Measurements from ENCODE around the gene QSOX2. TPM values are rescaled to one million over a fixed set of nuclear protein-coding genes. Genes with fewer than 3 reads are reported as not detected.
A peak's percentile ranks its signal among the peaks of the same experiment; 100 is the strongest.

The QSOX2 gene
- total RNA-seq, 1 donor from 2014 or later, result 3.7 TPM

GRCh38 chr9:136289651-136290507 is 44.3 kb upstream of the QSOX2 start:
- peaks cover 45 to 59% (median 57%) of the 10 kb centered on the region in 3 donors for H3K27me3 ChIP-seq (ENCODE audit: control insufficient read depth in 3 of 3, insufficient read depth in 3 of 3, low read length in 3 of 3)
- H3K9ac ChIP-seq (ENCODE audit: low read depth in 1 of 3, low read length in 3 of 3), result no peak overlapping the region
- H3K4me1 ChIP-seq (ENCODE audit: control insufficient read depth in 3 of 3, insufficient read depth in 3 of 3, low read length in 3 of 3), result peaks cover 0 to 5% (median 0%) of the 10 kb centered on the region in 3 donors
- H3K27ac ChIP-seq (ENCODE audit: low read depth, low read length), result no peak overlapping the region
- no peaks in the 10 kb centered on the region for H3K9me3 ChIP-seq (ENCODE audit: control insufficient read depth in 3 of 3, low read length in 3 of 3)
- no peaks in the 10 kb centered on the region for H3K36me3 ChIP-seq (ENCODE audit: control insufficient read depth in 3 of 3, insufficient read depth in 3 of 3, low read length in 3 of 3)
- H3K4me3 ChIP-seq (ENCODE audit: low read length in 3 of 3), result no peak overlapping the region

GRCh38 chr9:136287960-136288753 is 42.5 kb upstream of the QSOX2 start:
- Histone ChIP-seq H3K36me3 (ENCODE audit: control insufficient read depth in 3 of 3, insufficient read depth in 3 of 3, low read length in 3 of 3) (no peaks in the 10 kb centered on the region), H3K27me3 (ENCODE audit: control insufficient read depth in 3 of 3, insufficient read depth in 3 of 3, low read length in 3 of 3) (peaks cover 46 to 60% (median 58%) of the 10 kb centered on the region in 3 donors), H3K27ac (ENCODE audit: low read depth, low read length) (no peak overlapping the region), H3K4me1 (ENCODE audit: control insufficient read depth in 3 of 3, insufficient read depth in 3 of 3, low read length in 3 of 3) (peaks cover 4 to 11% (median 5%) of the 10 kb centered on the region in 3 donors), H3K4me3 (ENCODE audit: low read length in 3 of 3) (no peak overlapping the region), H3K9ac (ENCODE audit: low read depth in 1 of 3, low read length in 3 of 3) (no peak overlapping the region), H3K9me3 (ENCODE audit: control insufficient read depth in 3 of 3, low read length in 3 of 3) (no peaks in the 10 kb centered on the region)

GRCh38 chr9:136286987-136287379 is 41.4 kb upstream of the QSOX2 start:
- Histone ChIP-seq H3K36me3 (ENCODE audit: control insufficient read depth in 3 of 3, insufficient read depth in 3 of 3, low read length in 3 of 3) (no peaks in the 10 kb centered on the region), H3K9ac (ENCODE audit: low read depth in 1 of 3, low read length in 3 of 3) (no peak overlapping the region), H3K4me1 (ENCODE audit: control insufficient read depth in 3 of 3, insufficient read depth in 3 of 3, low read length in 3 of 3) (peaks cover 5 to 6% (median 6%) of the 10 kb centered on the region in 3 donors), H3K4me3 (ENCODE audit: low read length in 3 of 3) (no peak overlapping the region), H3K27me3 (ENCODE audit: control insufficient read depth in 3 of 3, insufficient read depth in 3 of 3, low read length in 3 of 3) (peaks cover 40 to 59% (median 56%) of the 10 kb centered on the region in 3 donors), H3K27ac (ENCODE audit: low read depth, low read length) (no peak overlapping the region), H3K9me3 (ENCODE audit: control insufficient read depth in 3 of 3, low read length in 3 of 3) (no peaks in the 10 kb centered on the region)

GRCh38 chr9:136286359-136286986 is 40.9 kb upstream of the QSOX2 start:
- Histone ChIP-seq H3K4me1 (ENCODE audit: control insufficient read depth in 3 of 3, insufficient read depth in 3 of 3, low read length in 3 of 3) (peaks cover 5 to 6% (median 6%) of the 10 kb centered on the region in 3 donors), H3K9ac (ENCODE audit: low read depth in 1 of 3, low read length in 3 of 3) (no peak overlapping the region)

GRCh38 chr9:136285501-136286358 is 40.1 kb upstream of the QSOX2 start:
- H3K4me3 ChIP-seq (ENCODE audit: low read length in 3 of 3), result no peak overlapping the region
- peaks cover 29 to 56% (median 55%) of the 10 kb centered on the region in 3 donors for H3K27me3 ChIP-seq (ENCODE audit: control insufficient read depth in 3 of 3, insufficient read depth in 3 of 3, low read length in 3 of 3)
- no peak overlapping the region for H3K27ac ChIP-seq (ENCODE audit: low read depth, low read length)
- no peaks in the 10 kb centered on the region for H3K9me3 ChIP-seq (ENCODE audit: control insufficient read depth in 3 of 3, low read length in 3 of 3)
- H3K36me3 ChIP-seq (ENCODE audit: control insufficient read depth in 3 of 3, insufficient read depth in 3 of 3, low read length in 3 of 3), result no peaks in the 10 kb centered on the region
- H3K4me1 ChIP-seq (ENCODE audit: control insufficient read depth in 3 of 3, insufficient read depth in 3 of 3, low read length in 3 of 3), result peaks cover 5 to 6% (median 6%) of the 10 kb centered on the region in 3 donors
- no peak overlapping the region for H3K9ac ChIP-seq (ENCODE audit: low read depth in 1 of 3, low read length in 3 of 3)

More at GRCh38 chr9:136286359-136286986, 40.9 kb upstream of the QSOX2 start:
- H3K9me3 ChIP-seq (ENCODE audit: control insufficient read depth in 3 of 3, low read length in 3 of 3), result no peaks in the 10 kb centered on the region
- no peak overlapping the region for H3K4me3 ChIP-seq (ENCODE audit: low read length in 3 of 3)
- H3K27ac ChIP-seq (ENCODE audit: low read depth, low read length), result no peak overlapping the region
- peaks cover 34 to 64% (median 55%) of the 10 kb centered on the region in 3 donors for H3K27me3 ChIP-seq (ENCODE audit: control insufficient read depth in 3 of 3, insufficient read depth in 3 of 3, low read length in 3 of 3)
- no peaks in the 10 kb centered on the region for H3K36me3 ChIP-seq (ENCODE audit: control insufficient read depth in 3 of 3, insufficient read depth in 3 of 3, low read length in 3 of 3)

- Histone ChIP-seq H3K27me3 (ENCODE audit: control insufficient read depth in 3 of 3, insufficient read depth in 3 of 3, low read length in 3 of 3) (peaks cover 32 to 60% (median 55%) of the 10 kb centered on the region in 3 donors), H3K4me3 (ENCODE audit: low read length in 3 of 3) (no peak overlapping the region)
Measured at GRCh38 chr9:136284951-136285350, 39.3 kb upstream of the QSOX2 start.

GRCh38 chr9:136284311-136284710 is 38.7 kb upstream of the QSOX2 start:
- Histone ChIP-seq H3K4me3 (ENCODE audit: low read length in 3 of 3) (no peak overlapping the region), H3K27me3 (ENCODE audit: control insufficient read depth in 3 of 3, insufficient read depth in 3 of 3, low read length in 3 of 3) (peaks cover 33 to 61% (median 55%) of the 10 kb centered on the region in 3 donors)

More at GRCh38 chr9:136284951-136285350, 39.3 kb upstream of the QSOX2 start:
- Histone ChIP-seq H3K36me3 (ENCODE audit: control insufficient read depth in 3 of 3, insufficient read depth in 3 of 3, low read length in 3 of 3) (no peaks in the 10 kb centered on the region), H3K9me3 (ENCODE audit: control insufficient read depth in 3 of 3, low read length in 3 of 3) (no peaks in the 10 kb centered on the region), H3K9ac (ENCODE audit: low read depth in 1 of 3, low read length in 3 of 3) (no peak overlapping the region), H3K27ac (ENCODE audit: low read depth, low read length) (no peak overlapping the region), H3K4me1 (ENCODE audit: control insufficient read depth in 3 of 3, insufficient read depth in 3 of 3, low read length in 3 of 3) (peaks cover 5 to 6% (median 6%) of the 10 kb centered on the region in 3 donors)

GRCh38 chr9:136283291-136284235 is 38.0 kb upstream of the QSOX2 start:
- peak overlapping the region in 2 of 3 donors; percentile 49 to 54 for H3K4me3 ChIP-seq (ENCODE audit: low read length in 3 of 3)
- no peaks in the 10 kb centered on the region for H3K9me3 ChIP-seq (ENCODE audit: control insufficient read depth in 3 of 3, low read length in 3 of 3)
- no peak overlapping the region for H3K27ac ChIP-seq (ENCODE audit: low read depth, low read length)
- H3K4me1 ChIP-seq (ENCODE audit: control insufficient read depth in 3 of 3, insufficient read depth in 3 of 3, low read length in 3 of 3), result peaks cover 5 to 6% (median 6%) of the 10 kb centered on the region in 3 donors
- peak overlapping the region; percentile 20 to 56 (median 54) for H3K9ac ChIP-seq (ENCODE audit: low read depth in 1 of 3, low read length in 3 of 3)
- no peaks in the 10 kb centered on the region for H3K36me3 ChIP-seq (ENCODE audit: control insufficient read depth in 3 of 3, insufficient read depth in 3 of 3, low read length in 3 of 3)
- peaks cover 33 to 60% (median 53%) of the 10 kb centered on the region in 3 donors for H3K27me3 ChIP-seq (ENCODE audit: control insufficient read depth in 3 of 3, insufficient read depth in 3 of 3, low read length in 3 of 3)

More at GRCh38 chr9:136284311-136284710, 38.7 kb upstream of the QSOX2 start:
- H3K9ac ChIP-seq (ENCODE audit: low read depth in 1 of 3, low read length in 3 of 3), result no peak overlapping the region
- H3K36me3 ChIP-seq (ENCODE audit: control insufficient read depth in 3 of 3, insufficient read depth in 3 of 3, low read length in 3 of 3), result no peaks in the 10 kb centered on the region
- H3K27ac ChIP-seq (ENCODE audit: low read depth, low read length), result no peak overlapping the region
- H3K4me1 ChIP-seq (ENCODE audit: control insufficient read depth in 3 of 3, insufficient read depth in 3 of 3, low read length in 3 of 3), result peaks cover 5 to 6% (median 6%) of the 10 kb centered on the region in 3 donors
- no peaks in the 10 kb centered on the region for H3K9me3 ChIP-seq (ENCODE audit: control insufficient read depth in 3 of 3, low read length in 3 of 3)

Measured in skeletal muscle tissue (tissue), 4 donors.